GM18507 (cell line): ENCODE data around the gene ZNF792.
"Not testable (repeated sequence)": the region's sequence is repeated elsewhere in the genome, so short reads cannot be mapped to it uniquely, and the experiment has no call there.

Source experiments
- DNase-seq: peaks from one replicate; pipeline ENCODE4 v3.0.0; 2011; ENCODE audit warnings: low read depth; ENCODE audit not compliant: insufficient read length; ENCODE audit errors: extremely low spot score
- FAIRE-seq: peaks from 2 replicates; lab custom pipeline; 2011; peaks lifted over from hg19 to GRCh38; lab: Jason Lieb, UNC

ZNF792 gene

GRCh38 chr19:34976611-34977010, 12.6 kb upstream of the ZNF792 start:
- no peak for DNase-seq
- no peak for FAIRE-seq

- DNase-seq (no peak), FAIRE-seq (no peak)
These were observed 11.0 kb upstream of the ZNF792 start for GRCh38 chr19:34975056-34975455.

GRCh38 chr19:34974646-34975045, 10.6 kb upstream of the ZNF792 start:
- DNase-seq: no peak
- no peak for FAIRE-seq

GRCh38 chr19:34972163-34972705, 8.2 kb upstream of the ZNF792 start:
- no peak for FAIRE-seq
- DNase-seq: no peak

- not testable (repeated sequence) for FAIRE-seq, DNase-seq
These were observed 6.3 kb upstream of the ZNF792 start for GRCh38 chr19:34970185-34970780.

GRCh38 chr19:34969721-34970120, 5.7 kb upstream of the ZNF792 start:
- no peak for DNase-seq
- FAIRE-seq: no peak

- FAIRE-seq: no peak
- no peak for DNase-seq
These were observed 3.5 kb upstream of the ZNF792 start for GRCh38 chr19:34967551-34967950.

- not testable (repeated sequence) for DNase-seq
These were observed 1.5 kb upstream of the ZNF792 start for GRCh38 chr19:34965505-34965904.

GRCh38 chr19:34964598-34964997, 569 bp upstream of the ZNF792 start:
- DNase-seq (no peak), FAIRE-seq (no peak)

More at GRCh38 chr19:34965505-34965904, 1.5 kb upstream of the ZNF792 start:
- FAIRE-seq: not testable (repeated sequence)

- FAIRE-seq (no peak), DNase-seq (no peak)
These were observed 1.1 kb downstream of the ZNF792 start for GRCh38 chr19:34962687-34963572.

- FAIRE-seq: peak; percentile 73
- DNase-seq: no peak
These were observed 2.0 kb downstream of the ZNF792 start for GRCh38 chr19:34961775-34962686.

- no peak for FAIRE-seq
- no peak for DNase-seq
These were observed 2.9 kb downstream of the ZNF792 start for GRCh38 chr19:34960940-34961679.

- FAIRE-seq (no peak), DNase-seq (no peak)
These were observed 3.8 kb downstream of the ZNF792 start for GRCh38 chr19:34960103-34960805.

- DNase-seq (no peak), FAIRE-seq (no peak)
These were observed 5.0 kb downstream of the ZNF792 start for GRCh38 chr19:34959021-34959420.

GRCh38 chr19:34957830-34958751, 5.9 kb downstream of the ZNF792 start:
- no peak for FAIRE-seq
- DNase-seq: no peak

GRCh38 chr19:34953092-34953491, 10.9 kb downstream of the ZNF792 start:
- FAIRE-seq: no peak
- no peak for DNase-seq

- no peak for FAIRE-seq
- DNase-seq: no peak
These were observed 20.0 kb downstream of the ZNF792 start for GRCh38 chr19:34943861-34944573.
